ENCODE results near the gene CNGB1.

DNA sequence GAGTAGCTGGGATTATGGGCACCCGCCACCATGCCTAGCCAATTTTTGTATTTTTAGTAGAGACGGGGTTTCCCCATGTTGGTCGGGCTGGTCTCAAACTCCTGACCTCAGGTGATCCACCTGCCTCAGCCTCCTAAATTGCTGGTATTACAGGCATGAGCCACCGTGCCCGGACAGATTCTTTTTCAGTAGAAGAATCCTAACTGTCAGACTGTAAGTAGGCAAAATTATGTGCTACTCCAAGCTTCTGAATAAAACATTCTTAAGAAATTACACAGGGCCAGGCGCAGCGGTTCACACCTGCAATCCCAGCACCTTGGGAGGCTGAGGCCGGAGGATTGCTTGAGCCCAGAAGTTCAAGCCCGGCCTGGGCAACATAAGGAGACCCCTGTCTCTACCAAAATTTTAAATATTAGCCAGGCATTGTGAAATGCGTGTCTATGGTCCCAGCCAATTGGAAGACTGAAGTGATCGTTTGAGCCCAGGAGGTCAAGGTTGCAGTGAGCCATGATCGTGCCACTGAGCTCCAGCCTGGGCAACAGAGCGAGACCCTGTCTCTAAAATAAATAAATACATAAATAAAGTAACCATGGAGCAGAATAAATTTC, 101.9 kb downstream of the CNGB1 start:
- TF ChIP-seq, protein P1, sequence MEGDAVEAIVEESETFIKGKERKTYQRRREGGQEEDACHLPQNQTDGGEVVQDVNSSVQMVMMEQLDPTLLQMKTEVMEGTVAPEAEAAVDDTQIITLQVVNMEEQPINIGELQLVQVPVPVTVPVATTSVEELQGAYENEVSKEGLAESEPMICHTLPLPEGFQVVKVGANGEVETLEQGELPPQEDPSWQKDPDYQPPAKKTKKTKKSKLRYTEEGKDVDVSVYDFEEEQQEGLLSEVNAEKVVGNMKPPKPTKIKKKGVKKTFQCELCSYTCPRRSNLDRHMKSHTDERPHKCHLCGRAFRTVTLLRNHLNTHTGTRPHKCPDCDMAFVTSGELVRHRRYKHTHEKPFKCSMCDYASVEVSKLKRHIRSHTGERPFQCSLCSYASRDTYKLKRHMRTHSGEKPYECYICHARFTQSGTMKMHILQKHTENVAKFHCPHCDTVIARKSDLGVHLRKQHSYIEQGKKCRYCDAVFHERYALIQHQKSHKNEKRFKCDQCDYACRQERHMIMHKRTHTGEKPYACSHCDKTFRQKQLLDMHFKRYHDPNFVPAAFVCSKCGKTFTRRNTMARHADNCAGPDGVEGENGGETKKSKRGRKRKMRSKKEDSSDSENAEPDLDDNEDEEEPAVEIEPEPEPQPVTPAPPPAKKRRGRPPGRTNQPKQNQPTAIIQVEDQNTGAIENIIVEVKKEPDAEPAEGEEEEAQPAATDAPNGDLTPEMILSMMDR (IDR thresholded peaks at IDR 0.05), result no peak
- no peak for TF ChIP-seq POLR2A (IDR thresholded peaks at IDR 0.05)
